Lower leg skin (tissue), 4 donors: Measurements from ENCODE around the gene AGO3. TPM values are rescaled to one million over a fixed set of nuclear protein-coding genes. Genes with fewer than 3 reads are reported as not detected.

ENCODE experiments used
- DNase-seq, 2 donors: peaks; one replicate each; pipeline ENCODE4 v3.0.0-alpha.2; 2019; ENCODE audit warnings: low spot score in 2 of 2
- H3K4me3 ChIP-seq: fragments of 200-600 bp; sonication (generic); 2 replicates; pipeline ENCODE4 v1.5.1; 2017; ENCODE audit warnings: mild to moderate bottlenecking, low read depth; ENCODE audit not compliant: poor library complexity, severe bottlenecking
- POLR2A ChIP-seq, 2 donors: fragments of 450-650 bp; IDR thresholded peaks; one replicate each; pipeline ENCODE4 v1.6.1; 2016 to 2017; ENCODE audit warnings: antibody characterized with exemption in 2 of 2, mild to moderate bottlenecking in 1 of 2, moderate library complexity in 1 of 2
- WGBS, 2 donors: methylation state at CpG; one replicate each; pipeline ENCODE4 v1.1.5; 2018; 5-methylcytosine and 5-hydroxymethylcytosine counted together
- intact Hi-C: fragments of 100-400 bp; cut with DNase I; formaldehyde crosslinking; loops from one replicate; pipeline ENCODE4 v1.15.0; 2023; ENCODE audit warnings: low total_unique reads
- total RNA-seq, 4 donors: library from RNA; depleted of rRNA; stranded (reverse); fragments of >200 nt; gene quantifications; one replicate each; pipeline ENCODE4 v1.1.0, GENCODE V29; 2016
- TF ChIP-seq, protein P1 (sequence below), 3 donors: fragments of 450-650 bp; IDR thresholded peaks; one replicate each; pipeline ENCODE4 v1.5.1; 2016; ENCODE audit warnings: antibody characterized with exemption in 3 of 3, mild to moderate bottlenecking in 3 of 3, moderate library complexity in 2 of 3

AGO3 gene
- total RNA-seq, 4 donors from 2014 or later: 11.5 to 25.8 (median 20.9) TPM

- no peak for DNase-seq
- no peak overlapping the region for H3K4me3 ChIP-seq
- WGBS, 2 donors: 78 to 80% methylated on average over 6 to 7 of the region's 7 CpGs
- intact Hi-C loops: no loop called here
- TF ChIP-seq POLR2A (IDR thresholded peaks at IDR 0.05): no peak
- TF ChIP-seq, protein P1, sequence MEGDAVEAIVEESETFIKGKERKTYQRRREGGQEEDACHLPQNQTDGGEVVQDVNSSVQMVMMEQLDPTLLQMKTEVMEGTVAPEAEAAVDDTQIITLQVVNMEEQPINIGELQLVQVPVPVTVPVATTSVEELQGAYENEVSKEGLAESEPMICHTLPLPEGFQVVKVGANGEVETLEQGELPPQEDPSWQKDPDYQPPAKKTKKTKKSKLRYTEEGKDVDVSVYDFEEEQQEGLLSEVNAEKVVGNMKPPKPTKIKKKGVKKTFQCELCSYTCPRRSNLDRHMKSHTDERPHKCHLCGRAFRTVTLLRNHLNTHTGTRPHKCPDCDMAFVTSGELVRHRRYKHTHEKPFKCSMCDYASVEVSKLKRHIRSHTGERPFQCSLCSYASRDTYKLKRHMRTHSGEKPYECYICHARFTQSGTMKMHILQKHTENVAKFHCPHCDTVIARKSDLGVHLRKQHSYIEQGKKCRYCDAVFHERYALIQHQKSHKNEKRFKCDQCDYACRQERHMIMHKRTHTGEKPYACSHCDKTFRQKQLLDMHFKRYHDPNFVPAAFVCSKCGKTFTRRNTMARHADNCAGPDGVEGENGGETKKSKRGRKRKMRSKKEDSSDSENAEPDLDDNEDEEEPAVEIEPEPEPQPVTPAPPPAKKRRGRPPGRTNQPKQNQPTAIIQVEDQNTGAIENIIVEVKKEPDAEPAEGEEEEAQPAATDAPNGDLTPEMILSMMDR (IDR thresholded peaks at IDR 0.05): no peak
These were observed 162.3 kb downstream of the AGO3 start for GRCh38 chr1:36093226-36093625.

DNA sequence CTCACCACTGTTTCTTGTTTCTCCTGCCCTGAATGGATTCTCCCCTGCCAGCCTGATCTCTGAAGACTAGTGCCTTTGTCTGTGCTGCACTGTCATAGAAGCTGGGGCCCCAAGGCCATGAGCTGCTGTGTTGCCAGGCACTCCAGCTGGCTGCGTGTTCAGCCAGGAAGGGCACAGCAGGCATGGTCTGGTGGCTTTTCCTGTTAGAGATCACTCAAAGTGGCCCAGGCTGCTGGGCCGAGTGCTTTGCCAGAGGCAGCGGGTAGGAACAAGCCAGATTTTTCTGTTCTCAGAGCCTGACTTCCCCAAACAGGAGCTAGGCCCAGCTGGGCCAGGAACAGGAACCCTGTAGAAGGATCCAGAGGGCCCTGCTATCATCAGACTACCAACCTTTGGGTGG, 163.0 kb downstream of the AGO3 start:
- intact Hi-C loops: no loop called here
- TF ChIP-seq POLR2A (IDR thresholded peaks at IDR 0.05): no peak
- DNase-seq: no peak
- H3K4me3 ChIP-seq: no peak overlapping the region
- 49 to 50% methylated on average over 3 of the region's 3 CpGs for WGBS, 2 donors

DNA sequence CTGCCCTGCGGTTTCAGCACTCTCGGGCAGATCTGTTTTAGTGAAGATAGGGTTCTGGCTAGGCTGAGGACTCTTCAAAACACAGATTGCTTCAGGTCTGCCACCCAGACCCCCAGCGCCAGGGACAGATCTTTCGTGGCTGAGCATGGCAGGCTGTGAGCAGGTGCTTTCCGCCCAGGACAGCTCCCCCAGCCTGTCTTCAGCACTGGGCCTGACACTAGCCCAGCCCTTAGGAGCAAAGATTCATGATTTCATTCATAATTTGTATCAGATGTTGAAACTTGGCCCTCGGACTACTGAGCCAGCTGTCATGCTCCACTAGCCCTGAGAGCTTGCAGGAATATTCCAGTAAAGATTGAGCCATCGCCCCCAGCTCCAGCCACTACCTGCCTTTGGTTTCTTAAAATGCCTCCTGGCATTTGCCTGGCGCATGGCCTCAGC, 163.7 kb downstream of the AGO3 start:
- no peak for DNase-seq
- no peak overlapping the region for H3K4me3 ChIP-seq
- intact Hi-C loops: no loop called here
- TF ChIP-seq, protein P1 (IDR thresholded peaks at IDR 0.05): no peak
- TF ChIP-seq POLR2A (IDR thresholded peaks at IDR 0.05): no peak
- WGBS, 2 donors: 53 to 60% methylated on average over 7 to 8 of the region's 8 CpGs

GRCh38 chr1:36095760-36096405, 165.0 kb downstream of the AGO3 start:
- no peak for DNase-seq
- TF ChIP-seq, protein P1 (IDR thresholded peaks at IDR 0.05): no peak
- TF ChIP-seq POLR2A (IDR thresholded peaks at IDR 0.05): no peak
- WGBS, 2 donors: 74 to 83% methylated on average over 15 of the region's 15 CpGs
- intact Hi-C loops: no loop called here
- no peak overlapping the region for H3K4me3 ChIP-seq

DNA sequence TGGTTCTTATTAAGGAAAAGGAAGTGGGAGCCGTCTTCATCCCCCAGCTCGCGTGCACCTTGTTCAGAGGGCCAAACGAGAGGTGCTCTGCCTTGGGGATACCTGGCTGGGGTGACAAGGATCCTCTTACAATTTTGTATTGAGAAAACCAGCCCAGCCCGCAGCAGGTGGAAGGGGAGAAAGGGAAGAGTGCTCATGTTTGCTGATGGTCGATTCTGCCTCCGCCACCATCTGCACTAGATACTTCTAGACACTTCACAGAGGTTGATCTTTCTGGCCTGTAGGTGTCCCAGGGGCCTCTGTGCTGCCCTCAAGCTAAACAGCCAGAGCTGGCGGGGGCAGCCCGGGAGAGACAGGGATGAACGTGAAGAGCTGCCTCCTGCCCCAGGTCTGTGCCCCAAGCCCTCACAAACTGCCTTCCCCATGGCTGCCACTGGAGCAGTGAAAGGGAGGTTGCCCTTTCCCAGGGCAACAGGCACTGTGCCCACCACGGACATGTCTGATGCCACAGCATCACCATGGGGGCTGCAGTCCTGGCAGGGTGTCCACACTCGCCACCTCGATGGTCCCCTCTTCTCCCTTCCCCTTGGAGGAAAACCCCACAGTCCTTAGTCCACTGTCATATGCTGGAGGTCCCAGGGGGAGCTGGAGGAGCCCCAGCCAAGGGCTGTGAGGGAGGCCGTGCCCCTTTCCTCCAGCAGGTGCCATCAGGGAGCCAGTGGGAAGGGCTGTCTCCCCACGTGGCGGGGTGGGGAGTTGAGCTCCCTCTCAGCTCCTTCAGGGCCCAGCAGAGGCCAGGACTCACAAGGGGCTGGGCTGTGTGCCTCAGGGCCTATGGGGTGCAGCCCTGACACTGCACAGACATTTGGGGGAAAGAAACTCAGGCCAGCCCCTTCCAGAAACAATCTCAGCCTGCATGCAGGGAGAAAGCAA, 165.9 kb downstream of the AGO3 start:
- intact Hi-C loops: no loop called here
- TF ChIP-seq, protein P1 (IDR thresholded peaks at IDR 0.05): no peak
- no peak for TF ChIP-seq POLR2A (IDR thresholded peaks at IDR 0.05)
- no peak for DNase-seq
- no peak overlapping the region for H3K4me3 ChIP-seq
- 65 to 77% methylated on average over 16 of the region's 16 CpGs for WGBS, 2 donors
